Upper lobe of right lung (tissue), 1 donor: ENCODE results near the gene CDX1. TPM values are rescaled to one million over a fixed set of nuclear protein-coding genes. Genes with fewer than 3 reads are reported as not detected.

Experiments
- ATAC-seq: fragments of 200-7000 bp; cut with Tn5 transposase; one replicate; pipeline ENCODE4 v1.9.1; 2020; ENCODE audit warnings: mild to moderate bottlenecking, moderate library complexity
- DNase-seq: peaks from one replicate; pipeline ENCODE4 v3.0.0-alpha.2; 2020
- H3K27ac ChIP-seq: fragments of 200-600 bp; one replicate; pipeline ENCODE4 v1.8.0; 2022
- H3K27me3 ChIP-seq: fragments of 200-600 bp; one replicate; pipeline ENCODE4 v1.8.0; 2022; ENCODE audit warnings: mild to moderate bottlenecking
- H3K36me3 ChIP-seq: fragments of 200-600 bp; one replicate; pipeline ENCODE4 v1.8.0; 2022
- H3K4me1 ChIP-seq: fragments of 200-600 bp; one replicate; pipeline ENCODE4 v1.8.0; 2022
- H3K4me3 ChIP-seq: fragments of 200-600 bp; one replicate; pipeline ENCODE4 v1.8.0; 2022; ENCODE audit warnings: mild to moderate bottlenecking
- H3K9me3 ChIP-seq: fragments of 200-600 bp; one replicate; pipeline ENCODE4 v1.8.0; 2022
- CTCF ChIP-seq: fragments of 200-600 bp; IDR thresholded peaks from one replicate; pipeline ENCODE4 v1.8.0; 2022; ENCODE audit warnings: antibody characterized with exemption
- intact Hi-C: fragments of 100-400 bp; cut with DNase I; formaldehyde crosslinking; loops from one replicate; pipeline ENCODE4 v1.11.0; 2022
- long read RNA-seq: library from polyadenylated mRNA; unstranded; transcript quantifications from one replicate; pipeline ENCODE4 v2.0.0, GENCODE V29; 2021
- total RNA-seq: library from RNA; stranded (reverse); fragmentation: NEBNext Ultra II Directional; extraction: Animal tissue kit (Norgen Biotek cat#: 25700); gene quantifications from one replicate; pipeline ENCODE4 v1.2.1, GENCODE V29; 2021
- donor health status: DM: no; HTN: yes; CAD: no; lungs with severe emphysema.

Gene CDX1
- total RNA-seq: not detected
- long read RNA-seq: 0 reads

DNA sequence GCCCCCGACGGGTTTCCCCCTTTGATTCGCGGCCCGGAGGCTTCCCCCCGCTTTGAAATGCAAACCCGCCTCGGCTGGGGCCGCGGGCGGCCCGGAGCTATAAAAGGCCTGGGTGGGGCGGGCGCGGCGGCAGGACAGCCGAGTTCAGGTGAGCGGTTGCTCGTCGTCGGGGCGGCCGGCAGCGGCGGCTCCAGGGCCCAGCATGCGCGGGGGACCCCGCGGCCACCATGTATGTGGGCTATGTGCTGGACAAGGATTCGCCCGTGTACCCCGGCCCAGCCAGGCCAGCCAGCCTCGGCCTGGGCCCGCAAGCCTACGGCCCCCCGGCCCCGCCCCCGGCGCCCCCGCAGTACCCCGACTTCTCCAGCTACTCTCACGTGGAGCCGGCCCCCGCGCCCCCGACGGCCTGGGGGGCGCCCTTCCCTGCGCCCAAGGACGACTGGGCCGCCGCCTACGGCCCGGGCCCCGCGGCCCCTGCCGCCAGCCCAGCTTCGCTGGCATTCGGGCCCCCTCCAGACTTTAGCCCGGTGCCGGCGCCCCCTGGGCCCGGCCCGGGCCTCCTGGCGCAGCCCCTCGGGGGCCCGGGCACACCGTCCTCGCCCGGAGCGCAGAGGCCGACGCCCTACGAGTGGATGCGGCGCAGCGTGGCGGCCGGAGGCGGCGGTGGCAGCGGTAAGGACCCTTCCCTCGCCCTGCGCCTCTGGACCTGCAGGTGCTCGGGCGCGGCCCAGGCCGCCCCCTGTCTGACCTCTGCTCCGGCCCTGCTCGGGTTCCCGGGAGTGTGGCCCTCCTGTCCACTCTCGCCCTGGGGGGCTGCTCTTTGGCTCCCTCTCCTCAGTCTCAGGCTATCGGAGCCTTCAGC, at the start of gene CDX1:
TSS of gene CDX1 (plus strand) at position 129 of the 862 bp plus-strand sequence. CDS start at position 228, 99 bp downstream.
- Histone ChIP-seq H3K27me3 (peaks cover 12% of the 10 kb centered on the region), H3K36me3 (no peaks in the 10 kb centered on the region), H3K4me1 (peaks cover 2% of the 10 kb centered on the region), H3K9me3 (no peaks in the 10 kb centered on the region), H3K4me3 (no peak within 1 kb of the TSS), H3K27ac (no peak within 1 kb of the TSS)
- no peak for TF ChIP-seq CTCF
- DNase-seq (no peak), ATAC-seq (no peak)
- intact Hi-C loops: loop anchor here (5.0 kb wide), 1 partner anchor 50 kb away; no protein-coding TSS in a partner anchor

DNA sequence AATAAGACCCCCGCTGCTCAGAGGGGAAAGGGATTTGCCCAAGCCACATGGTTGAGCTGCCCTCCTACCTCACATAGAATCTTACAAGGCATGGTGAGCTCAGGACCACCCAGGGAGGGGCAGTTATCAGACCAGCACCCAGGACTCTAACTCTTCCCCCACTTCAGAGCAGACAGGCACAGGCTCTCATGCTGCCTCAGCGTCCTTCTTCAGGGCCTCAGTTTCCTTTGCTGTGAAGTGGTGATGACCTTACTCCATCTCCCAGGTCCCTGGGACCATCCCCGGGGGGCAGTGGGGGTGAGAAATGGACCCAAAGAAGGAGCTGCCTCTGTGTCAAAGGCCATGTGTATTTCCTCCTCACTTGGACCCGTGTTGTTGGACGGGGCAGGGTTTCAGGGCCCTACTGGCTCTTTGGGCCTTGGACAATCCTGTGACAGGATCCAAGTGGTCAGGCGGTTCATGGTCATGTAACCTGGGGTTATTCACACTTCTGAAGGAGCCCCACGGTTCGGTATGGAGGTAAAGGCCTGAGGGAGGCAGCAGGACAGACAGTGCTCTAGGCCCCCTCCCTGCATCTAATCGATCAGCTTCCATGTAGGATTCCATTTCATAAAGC, 48.5 kb upstream of the CDX1 start:
- no peak overlapping the region for H3K4me3 ChIP-seq
- no peak for TF ChIP-seq CTCF

GRCh38 chr5:150118561-150119229, 47.9 kb upstream of the CDX1 start:
- no peak for TF ChIP-seq CTCF
- intact Hi-C loops: no loop called here
- ATAC-seq (no peak), DNase-seq (peak; percentile 32)
- Histone ChIP-seq H3K27me3 (no peaks in the 10 kb centered on the region), H3K36me3 (peaks cover 49% of the 10 kb centered on the region), H3K9me3 (no peaks in the 10 kb centered on the region), H3K4me3 (no peak overlapping the region), H3K4me1 (peaks cover under 1% of the 10 kb centered on the region), H3K27ac (no peak overlapping the region)

More for the DNA sequence above, 48.5 kb upstream of the CDX1 start:
- ATAC-seq (no peak), DNase-seq (peak; percentile 33)
- Histone ChIP-seq H3K36me3 (peaks cover 45% of the 10 kb centered on the region), H3K9me3 (no peaks in the 10 kb centered on the region), H3K27me3 (no peaks in the 10 kb centered on the region), H3K27ac (no peak overlapping the region), H3K4me1 (peaks cover 5% of the 10 kb centered on the region)
- intact Hi-C loops: no loop called here

DNA sequence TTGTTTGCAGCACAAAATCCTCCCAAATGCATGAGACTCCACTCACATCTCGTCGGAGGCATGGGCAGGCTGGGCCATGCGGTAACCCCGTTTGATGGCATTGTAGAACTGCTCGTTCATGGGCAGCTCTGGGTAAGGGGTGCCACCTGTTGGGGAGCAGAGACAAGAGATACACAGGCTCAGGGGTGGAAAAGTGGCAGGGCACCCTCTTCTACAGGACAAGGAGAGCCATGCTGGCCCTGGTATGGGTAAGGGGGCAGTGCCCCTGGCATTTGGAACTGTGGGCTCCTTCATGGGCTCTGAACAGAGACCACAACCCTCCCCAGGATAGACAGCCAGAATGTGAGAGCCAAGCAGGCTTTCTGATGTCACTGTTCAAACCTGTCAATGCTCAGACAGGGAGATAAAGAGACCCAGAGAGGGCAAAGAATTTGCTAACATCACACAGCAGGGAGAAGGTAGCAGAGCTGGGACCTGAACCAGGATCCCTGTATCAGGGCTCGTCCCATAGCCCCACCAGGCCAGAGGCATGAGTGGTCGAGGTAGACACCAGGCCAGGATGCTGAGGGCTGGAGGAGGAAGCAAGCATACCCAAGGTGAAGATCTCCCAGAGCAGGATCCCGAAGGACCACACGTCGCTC, 47.0 kb upstream of the CDX1 start:
- ATAC-seq: no peak
- DNase-seq: peak; percentile 27
- H3K27ac ChIP-seq: no peak overlapping the region
- peaks cover 52% of the 10 kb centered on the region for H3K36me3 ChIP-seq
- intact Hi-C loops: no loop called here
- H3K4me3 ChIP-seq: no peak overlapping the region
- H3K27me3 ChIP-seq: no peaks in the 10 kb centered on the region
- H3K4me1 ChIP-seq: peaks cover 6% of the 10 kb centered on the region
- H3K9me3 ChIP-seq: no peaks in the 10 kb centered on the region
- TF ChIP-seq CTCF: no peak

GRCh38 chr5:150120062-150120441, 46.5 kb upstream of the CDX1 start:
- H3K36me3 ChIP-seq: peaks cover 53% of the 10 kb centered on the region
- intact Hi-C loops: no loop called here
- H3K27ac ChIP-seq: no peak overlapping the region
- DNase-seq (no peak), ATAC-seq (no peak)
- no peaks in the 10 kb centered on the region for H3K9me3 ChIP-seq
- no peaks in the 10 kb centered on the region for H3K27me3 ChIP-seq
- H3K4me1 ChIP-seq: peaks cover 6% of the 10 kb centered on the region
- no peak overlapping the region for H3K4me3 ChIP-seq
- TF ChIP-seq CTCF: no peak
